Measurements from ENCODE around the gene MTURN.

Gene MTURN

DNA sequence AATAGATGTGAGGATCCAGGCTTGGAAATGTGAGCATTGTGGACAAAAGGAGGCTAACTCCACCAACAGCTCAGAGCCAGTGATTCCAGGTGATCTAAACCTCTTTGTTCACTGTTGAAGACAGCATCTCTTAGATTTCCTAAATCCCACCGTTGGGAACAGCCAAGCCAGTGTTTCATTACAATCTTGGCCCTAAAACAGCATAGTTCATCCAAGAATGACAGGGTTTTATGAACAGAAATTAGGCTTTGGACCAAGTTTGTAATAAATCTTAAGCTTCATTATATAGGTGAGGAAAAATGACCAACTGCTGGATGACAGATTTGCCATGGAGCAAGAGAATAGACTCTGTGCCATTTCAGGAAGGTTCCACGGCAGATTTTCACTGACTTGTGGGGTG lies 65.8 kb downstream of the MTURN start:
- no peak for TF ChIP-seq RAD21 (IDR thresholded peaks at IDR 0.05; ENCODE audit: low read depth)
- TF ChIP-seq, protein P1, sequence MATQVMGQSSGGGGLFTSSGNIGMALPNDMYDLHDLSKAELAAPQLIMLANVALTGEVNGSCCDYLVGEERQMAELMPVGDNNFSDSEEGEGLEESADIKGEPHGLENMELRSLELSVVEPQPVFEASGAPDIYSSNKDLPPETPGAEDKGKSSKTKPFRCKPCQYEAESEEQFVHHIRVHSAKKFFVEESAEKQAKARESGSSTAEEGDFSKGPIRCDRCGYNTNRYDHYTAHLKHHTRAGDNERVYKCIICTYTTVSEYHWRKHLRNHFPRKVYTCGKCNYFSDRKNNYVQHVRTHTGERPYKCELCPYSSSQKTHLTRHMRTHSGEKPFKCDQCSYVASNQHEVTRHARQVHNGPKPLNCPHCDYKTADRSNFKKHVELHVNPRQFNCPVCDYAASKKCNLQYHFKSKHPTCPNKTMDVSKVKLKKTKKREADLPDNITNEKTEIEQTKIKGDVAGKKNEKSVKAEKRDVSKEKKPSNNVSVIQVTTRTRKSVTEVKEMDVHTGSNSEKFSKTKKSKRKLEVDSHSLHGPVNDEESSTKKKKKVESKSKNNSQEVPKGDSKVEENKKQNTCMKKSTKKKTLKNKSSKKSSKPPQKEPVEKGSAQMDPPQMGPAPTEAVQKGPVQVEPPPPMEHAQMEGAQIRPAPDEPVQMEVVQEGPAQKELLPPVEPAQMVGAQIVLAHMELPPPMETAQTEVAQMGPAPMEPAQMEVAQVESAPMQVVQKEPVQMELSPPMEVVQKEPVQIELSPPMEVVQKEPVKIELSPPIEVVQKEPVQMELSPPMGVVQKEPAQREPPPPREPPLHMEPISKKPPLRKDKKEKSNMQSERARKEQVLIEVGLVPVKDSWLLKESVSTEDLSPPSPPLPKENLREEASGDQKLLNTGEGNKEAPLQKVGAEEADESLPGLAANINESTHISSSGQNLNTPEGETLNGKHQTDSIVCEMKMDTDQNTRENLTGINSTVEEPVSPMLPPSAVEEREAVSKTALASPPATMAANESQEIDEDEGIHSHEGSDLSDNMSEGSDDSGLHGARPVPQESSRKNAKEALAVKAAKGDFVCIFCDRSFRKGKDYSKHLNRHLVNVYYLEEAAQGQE (IDR thresholded peaks at IDR 0.05; ENCODE audit: low read depth): no peak
- no peak for TF ChIP-seq NFIC (IDR thresholded peaks at IDR 0.05)
- TF ChIP-seq TAF1 (IDR thresholded peaks at IDR 0.05; ENCODE audit: low read depth): no peak
- TF ChIP-seq, protein P2, sequence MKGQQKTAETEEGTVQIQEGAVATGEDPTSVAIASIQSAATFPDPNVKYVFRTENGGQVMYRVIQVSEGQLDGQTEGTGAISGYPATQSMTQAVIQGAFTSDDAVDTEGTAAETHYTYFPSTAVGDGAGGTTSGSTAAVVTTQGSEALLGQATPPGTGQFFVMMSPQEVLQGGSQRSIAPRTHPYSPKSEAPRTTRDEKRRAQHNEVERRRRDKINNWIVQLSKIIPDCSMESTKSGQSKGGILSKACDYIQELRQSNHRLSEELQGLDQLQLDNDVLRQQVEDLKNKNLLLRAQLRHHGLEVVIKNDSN (IDR thresholded peaks at IDR 0.05): no peak
- TF ChIP-seq, protein P3, sequence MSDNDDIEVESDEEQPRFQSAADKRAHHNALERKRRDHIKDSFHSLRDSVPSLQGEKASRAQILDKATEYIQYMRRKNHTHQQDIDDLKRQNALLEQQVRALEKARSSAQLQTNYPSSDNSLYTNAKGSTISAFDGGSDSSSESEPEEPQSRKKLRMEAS (IDR thresholded peaks at IDR 0.05): no peak
- TF ChIP-seq YY1 (IDR thresholded peaks at IDR 0.05; ENCODE audit: low read depth): no peak
- TF ChIP-seq CEBPB (IDR thresholded peaks at IDR 0.05): no peak
- TF ChIP-seq ZBTB7A (IDR thresholded peaks at IDR 0.05; ENCODE audit: low read depth): no peak
- no peak for TF ChIP-seq TCF12 (IDR thresholded peaks at IDR 0.05; ENCODE audit: low read depth)
- no peak for TF ChIP-seq CREB1 (IDR thresholded peaks at IDR 0.05; ENCODE audit: low read depth)
- TF ChIP-seq TEAD4 (IDR thresholded peaks at IDR 0.05): no peak

DNA sequence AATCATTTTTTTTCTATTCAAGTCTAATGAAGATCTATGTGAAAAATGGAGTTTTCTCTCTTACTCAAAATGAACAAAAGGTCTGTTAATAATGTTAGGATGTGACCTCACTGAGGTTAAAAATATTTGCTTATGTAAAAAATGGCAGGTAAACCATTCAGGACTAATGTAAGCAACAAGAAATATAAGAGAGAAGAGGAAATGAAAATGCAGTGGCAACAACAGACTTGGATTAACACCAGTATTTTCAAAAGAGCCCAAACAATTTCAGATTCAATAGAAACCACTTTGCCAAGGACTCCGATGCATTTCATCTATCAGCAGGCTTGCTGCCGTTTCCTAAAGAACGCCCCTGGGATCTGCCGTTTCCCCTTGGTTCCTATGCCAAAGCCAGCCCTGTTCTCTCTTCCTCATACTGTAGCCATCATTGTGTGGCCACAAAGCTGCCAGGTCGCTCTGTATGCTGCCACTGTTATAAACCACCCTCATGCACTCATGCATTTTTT lies 66.4 kb downstream of the MTURN start:
- TF ChIP-seq FOXM1 (IDR thresholded peaks at IDR 0.05; ENCODE audit: borderline replicate concordance, low read depth): no peak
- TF ChIP-seq CREB1 (IDR thresholded peaks at IDR 0.05; ENCODE audit: low read depth): no peak
- no peak for TF ChIP-seq YY1 (IDR thresholded peaks at IDR 0.05; ENCODE audit: low read depth)

DNA sequence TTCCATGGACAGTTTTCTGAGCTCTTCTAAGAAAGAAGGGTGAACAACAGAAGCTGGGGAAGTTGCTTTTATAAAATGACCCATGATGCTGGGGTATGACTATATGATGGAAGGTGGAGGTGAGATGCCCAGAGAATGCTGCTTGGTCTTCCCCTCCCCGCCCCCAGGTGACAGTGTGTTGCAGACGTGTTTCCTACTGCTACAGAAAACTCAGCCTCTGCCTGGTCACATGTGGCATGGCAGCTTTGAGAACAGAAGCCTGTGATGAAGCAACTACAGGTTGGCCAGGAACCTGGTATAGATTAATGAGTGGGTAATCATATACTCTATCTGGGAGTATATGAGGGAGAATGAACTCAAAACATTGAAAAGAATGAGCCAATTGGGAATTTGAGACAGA lies 67.1 kb downstream of the MTURN start:
- TF ChIP-seq NFIC (IDR thresholded peaks at IDR 0.05) (no peak), EP300 (IDR thresholded peaks at IDR 0.05; ENCODE audit: borderline replicate concordance) (no peak), RAD21 (IDR thresholded peaks at IDR 0.05; ENCODE audit: low read depth) (no peak), CEBPB (IDR thresholded peaks at IDR 0.05) (no peak), TEAD4 (IDR thresholded peaks at IDR 0.05) (no peak), TAF1 (IDR thresholded peaks at IDR 0.05; ENCODE audit: low read depth) (no peak), TCF12 (IDR thresholded peaks at IDR 0.05; ENCODE audit: low read depth) (no peak), CREB1 (IDR thresholded peaks at IDR 0.05; ENCODE audit: low read depth) (no peak), EGR1 (IDR thresholded peaks at IDR 0.05) (no peak), ZBTB7A (IDR thresholded peaks at IDR 0.05; ENCODE audit: low read depth) (no peak), FOXM1 (IDR thresholded peaks at IDR 0.05; ENCODE audit: borderline replicate concordance, low read depth) (no peak), YY1 (IDR thresholded peaks at IDR 0.05; ENCODE audit: low read depth) (no peak)
- TF ChIP-seq, protein P3 (IDR thresholded peaks at IDR 0.05): no peak
- TF ChIP-seq, protein P2 (IDR thresholded peaks at IDR 0.05): no peak
- TF ChIP-seq, protein P1 (IDR thresholded peaks at IDR 0.05; ENCODE audit: low read depth): no peak

DNA sequence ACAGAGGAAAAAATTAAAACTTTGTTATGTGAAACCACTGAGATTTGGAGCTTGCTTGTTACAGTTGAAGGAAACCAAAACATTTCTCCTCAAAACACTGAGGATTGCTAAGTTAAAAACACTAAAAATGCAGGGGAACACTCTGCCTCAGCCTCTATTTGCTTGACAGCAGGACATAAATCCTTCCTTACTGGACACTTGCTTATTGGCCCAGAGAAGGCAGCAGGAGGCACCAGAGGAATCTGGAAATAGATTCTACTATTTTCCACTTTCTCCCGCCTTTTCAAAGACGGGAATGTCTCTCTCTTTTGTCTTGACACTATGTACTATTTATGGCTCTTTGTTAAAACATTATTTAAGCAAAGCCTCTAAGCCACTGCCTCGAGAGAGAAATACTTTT lies 67.9 kb downstream of the MTURN start:
- TF ChIP-seq EGR1 (IDR thresholded peaks at IDR 0.05) (no peak), RAD21 (IDR thresholded peaks at IDR 0.05; ENCODE audit: low read depth) (peak; percentile 18; the same call in 1 of the 2 replicates), CREB1 (IDR thresholded peaks at IDR 0.05; ENCODE audit: low read depth) (no peak)
- TF ChIP-seq, protein P3 (IDR thresholded peaks at IDR 0.05): no peak

DNA sequence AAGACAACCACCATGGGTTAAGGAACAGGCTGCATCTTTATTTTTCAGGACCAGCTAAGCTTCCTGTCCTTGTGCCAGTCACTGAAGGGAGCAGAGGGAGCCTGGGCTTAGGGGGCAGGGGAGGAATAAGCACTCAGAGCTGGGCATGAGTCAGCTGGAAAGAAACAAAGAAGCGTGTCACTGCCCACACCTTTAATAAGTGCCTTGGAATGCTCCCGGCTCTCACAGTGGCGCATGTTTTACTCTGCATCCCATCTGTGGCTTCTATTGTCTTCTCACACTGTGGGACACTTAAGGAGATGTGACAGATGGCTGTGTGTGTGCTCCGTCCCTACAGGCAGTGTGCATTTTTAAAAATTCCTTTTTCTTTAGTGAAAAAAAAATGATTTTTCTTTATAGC lies 71.7 kb downstream of the MTURN start:
- TF ChIP-seq TCF12 (IDR thresholded peaks at IDR 0.05; ENCODE audit: low read depth): peak; percentile 25; the same call in 1 of the 2 replicates
- TF ChIP-seq TEAD4 (IDR thresholded peaks at IDR 0.05): peak; percentile 49; the same call in 1 of the 2 replicates
- no peak for TF ChIP-seq ZBTB7A (IDR thresholded peaks at IDR 0.05; ENCODE audit: low read depth)
- TF ChIP-seq EP300 (IDR thresholded peaks at IDR 0.05; ENCODE audit: borderline replicate concordance): no peak
- TF ChIP-seq CREB1 (IDR thresholded peaks at IDR 0.05; ENCODE audit: low read depth): no peak
- no peak for TF ChIP-seq TAF1 (IDR thresholded peaks at IDR 0.05; ENCODE audit: low read depth)
- TF ChIP-seq, protein P3 (IDR thresholded peaks at IDR 0.05): peak; percentile 55; the same call in 1 of the 2 replicates
- TF ChIP-seq YY1 (IDR thresholded peaks at IDR 0.05; ENCODE audit: low read depth): no peak

DNA sequence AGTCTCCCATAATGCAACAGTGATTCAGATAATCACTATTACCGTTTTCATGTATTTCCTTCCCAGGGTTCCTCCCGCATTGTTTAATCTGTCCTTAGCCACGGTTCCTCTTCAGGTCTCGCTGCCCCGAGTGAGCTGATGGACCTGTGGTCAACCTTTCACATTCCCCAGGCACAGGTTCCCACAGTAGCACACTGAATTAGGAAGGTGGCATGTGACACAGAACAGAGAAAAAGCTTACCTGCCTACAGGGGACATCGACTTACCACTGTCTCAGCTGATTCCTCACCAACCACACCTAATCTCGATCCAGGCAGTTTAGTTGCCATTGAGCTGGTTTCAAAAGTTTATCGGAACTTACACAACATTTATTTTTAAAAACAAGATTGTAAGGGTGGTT lies 72.2 kb downstream of the MTURN start:
- TF ChIP-seq TAF1 (IDR thresholded peaks at IDR 0.05; ENCODE audit: low read depth) (no peak), EGR1 (IDR thresholded peaks at IDR 0.05) (no peak), YY1 (IDR thresholded peaks at IDR 0.05; ENCODE audit: low read depth) (no peak), CREB1 (IDR thresholded peaks at IDR 0.05; ENCODE audit: low read depth) (no peak), TEAD4 (IDR thresholded peaks at IDR 0.05) (no peak), NFIC (IDR thresholded peaks at IDR 0.05) (no peak), ZBTB7A (IDR thresholded peaks at IDR 0.05; ENCODE audit: low read depth) (no peak), FOXM1 (IDR thresholded peaks at IDR 0.05; ENCODE audit: borderline replicate concordance, low read depth) (no peak)
- TF ChIP-seq, protein P3 (IDR thresholded peaks at IDR 0.05): no peak
- TF ChIP-seq, protein P2 (IDR thresholded peaks at IDR 0.05): no peak

Measured in Ishikawa (cell line).